ENCODE data around the gene ESR2. TPM values are rescaled to one million over a fixed set of nuclear protein-coding genes. Genes with fewer than 3 reads are reported as not detected.

ESR2 gene
- total RNA-seq, 1 donor from 2014 or later: not detected

DNA sequence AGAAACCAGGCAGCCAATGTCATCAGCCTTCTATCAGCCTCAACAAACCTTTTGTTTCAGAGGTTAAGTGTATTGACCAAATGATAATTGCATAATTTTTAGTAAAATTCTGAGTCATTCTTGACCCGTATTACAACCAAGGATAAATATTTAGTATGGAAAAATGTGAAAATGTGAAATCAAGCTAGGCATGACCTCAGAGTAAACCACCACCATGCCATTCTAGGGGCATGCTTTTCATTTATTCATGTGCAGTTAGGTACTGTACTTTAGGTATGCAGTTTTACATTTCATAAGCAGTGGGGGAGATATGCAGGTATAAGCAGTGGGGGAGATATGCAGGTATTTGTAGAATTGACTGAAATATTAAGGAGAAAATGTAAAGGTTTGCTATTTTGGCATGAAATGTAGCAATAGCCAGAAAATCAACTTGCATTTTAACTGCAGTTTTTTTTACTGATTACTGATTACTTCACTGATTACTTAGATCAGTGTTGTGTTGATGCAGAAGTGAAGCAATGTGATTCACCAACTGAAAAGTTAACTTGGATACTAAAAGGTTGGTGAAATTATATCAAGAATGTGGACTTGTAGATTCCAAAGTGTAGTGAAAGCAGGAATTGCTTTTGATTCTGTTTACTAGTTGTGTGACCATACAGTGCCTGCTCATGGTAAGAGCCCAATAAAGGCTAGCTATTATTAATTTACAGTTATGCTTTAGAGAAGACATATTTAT is 184.2 kb downstream of the ESR2 start:
- no peak for DNase-seq (ENCODE audit: low spot score)
- Mint-ChIP-seq H3K27me3 (ENCODE audit: unreplicated experiment) (no peaks in the 10 kb centered on the region), H3K4me3 (ENCODE audit: unreplicated experiment) (no peak overlapping the region), H3K27ac (ENCODE audit: unreplicated experiment) (no peak overlapping the region), H3K36me3 (ENCODE audit: low read depth, unreplicated experiment) (no peaks in the 10 kb centered on the region), H3K9me3 (ENCODE audit: unreplicated experiment) (no peaks in the 10 kb centered on the region), H3K4me1 (ENCODE audit: unreplicated experiment) (peaks cover 7% of the 10 kb centered on the region)
- TF ChIP-seq, protein P1, sequence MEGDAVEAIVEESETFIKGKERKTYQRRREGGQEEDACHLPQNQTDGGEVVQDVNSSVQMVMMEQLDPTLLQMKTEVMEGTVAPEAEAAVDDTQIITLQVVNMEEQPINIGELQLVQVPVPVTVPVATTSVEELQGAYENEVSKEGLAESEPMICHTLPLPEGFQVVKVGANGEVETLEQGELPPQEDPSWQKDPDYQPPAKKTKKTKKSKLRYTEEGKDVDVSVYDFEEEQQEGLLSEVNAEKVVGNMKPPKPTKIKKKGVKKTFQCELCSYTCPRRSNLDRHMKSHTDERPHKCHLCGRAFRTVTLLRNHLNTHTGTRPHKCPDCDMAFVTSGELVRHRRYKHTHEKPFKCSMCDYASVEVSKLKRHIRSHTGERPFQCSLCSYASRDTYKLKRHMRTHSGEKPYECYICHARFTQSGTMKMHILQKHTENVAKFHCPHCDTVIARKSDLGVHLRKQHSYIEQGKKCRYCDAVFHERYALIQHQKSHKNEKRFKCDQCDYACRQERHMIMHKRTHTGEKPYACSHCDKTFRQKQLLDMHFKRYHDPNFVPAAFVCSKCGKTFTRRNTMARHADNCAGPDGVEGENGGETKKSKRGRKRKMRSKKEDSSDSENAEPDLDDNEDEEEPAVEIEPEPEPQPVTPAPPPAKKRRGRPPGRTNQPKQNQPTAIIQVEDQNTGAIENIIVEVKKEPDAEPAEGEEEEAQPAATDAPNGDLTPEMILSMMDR (IDR thresholded peaks at IDR 0.05; ENCODE audit: unreplicated experiment): no peak

DNA sequence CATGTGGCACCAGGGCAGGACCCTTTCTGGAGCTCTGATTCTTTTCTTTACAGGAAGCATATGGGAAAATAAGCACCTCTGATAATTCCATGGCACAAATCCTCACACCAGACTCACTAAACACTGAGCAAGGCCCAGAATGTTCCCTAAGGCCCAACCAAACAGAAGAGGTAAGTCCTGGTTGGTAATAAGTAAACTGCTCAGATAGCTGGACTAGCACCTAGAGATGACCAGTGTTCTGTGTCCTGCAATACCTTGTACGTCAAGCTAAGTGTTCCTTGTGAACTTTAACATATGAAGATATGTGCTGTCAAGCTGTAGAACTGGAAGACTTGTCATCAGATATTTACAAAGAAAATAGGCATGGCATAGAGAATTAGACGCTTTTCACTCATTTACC is 186.7 kb downstream of the ESR2 start:
- TF ChIP-seq, protein P1 (IDR thresholded peaks at IDR 0.05; ENCODE audit: unreplicated experiment): no peak
- DNase-seq (ENCODE audit: low spot score): no peak
- Mint-ChIP-seq H3K9me3 (ENCODE audit: unreplicated experiment) (no peaks in the 10 kb centered on the region), H3K27me3 (ENCODE audit: unreplicated experiment) (no peaks in the 10 kb centered on the region), H3K27ac (ENCODE audit: unreplicated experiment) (no peak overlapping the region), H3K4me1 (ENCODE audit: unreplicated experiment) (peaks cover 8% of the 10 kb centered on the region), H3K4me3 (ENCODE audit: unreplicated experiment) (no peak overlapping the region), H3K36me3 (ENCODE audit: low read depth, unreplicated experiment) (peaks cover 9% of the 10 kb centered on the region)

DNA sequence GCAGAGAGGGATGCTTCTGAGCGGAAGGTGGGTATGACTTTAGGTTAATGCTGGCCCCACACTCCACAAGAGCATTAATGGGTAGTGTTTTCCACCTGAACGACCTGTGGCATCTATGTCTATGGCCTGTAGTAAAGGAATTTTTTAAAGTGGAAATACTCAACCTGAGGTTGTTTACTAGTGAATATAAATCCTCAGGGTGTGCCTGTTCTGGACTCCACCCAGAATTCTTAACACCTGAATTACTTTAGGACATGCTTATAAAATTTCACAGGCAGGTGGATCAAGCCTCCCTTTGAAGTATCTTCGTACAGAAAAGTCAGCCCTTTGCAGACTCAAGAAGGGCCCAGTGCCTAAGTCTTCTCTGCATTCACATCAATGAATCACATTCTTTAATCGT is 196.1 kb downstream of the ESR2 start:
- Mint-ChIP-seq H3K27me3 (ENCODE audit: unreplicated experiment) (peaks cover under 1% of the 10 kb centered on the region), H3K9me3 (ENCODE audit: unreplicated experiment) (no peaks in the 10 kb centered on the region), H3K4me3 (ENCODE audit: unreplicated experiment) (no peak overlapping the region), H3K4me1 (ENCODE audit: unreplicated experiment) (no peaks in the 10 kb centered on the region), H3K27ac (ENCODE audit: unreplicated experiment) (no peak overlapping the region), H3K36me3 (ENCODE audit: low read depth, unreplicated experiment) (peaks cover 4% of the 10 kb centered on the region)
- TF ChIP-seq, protein P1 (IDR thresholded peaks at IDR 0.05; ENCODE audit: unreplicated experiment): no peak
- no peak for DNase-seq (ENCODE audit: low spot score)

DNA sequence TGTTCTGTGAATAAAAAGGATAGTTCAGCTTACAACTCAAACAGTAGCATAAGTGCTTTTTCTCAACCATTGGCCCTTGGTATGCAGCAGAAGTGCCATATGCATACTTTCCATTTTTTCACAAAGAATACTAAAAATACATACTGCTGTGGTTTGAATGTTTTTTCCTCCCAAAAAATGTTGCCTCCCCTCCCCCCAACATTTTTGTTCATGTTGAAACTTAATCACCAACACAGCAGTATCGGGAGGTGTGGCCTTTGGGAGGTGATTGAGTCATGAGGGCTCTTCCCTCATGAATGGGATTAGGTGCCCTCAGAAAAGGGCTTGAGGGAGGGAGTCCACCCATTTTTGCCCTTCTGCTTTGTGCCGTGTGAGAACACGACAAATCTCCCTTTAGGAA is 198.6 kb downstream of the ESR2 start:
- Mint-ChIP-seq H3K36me3 (ENCODE audit: low read depth, unreplicated experiment) (no peaks in the 10 kb centered on the region), H3K4me3 (ENCODE audit: unreplicated experiment) (no peak overlapping the region), H3K4me1 (ENCODE audit: unreplicated experiment) (no peaks in the 10 kb centered on the region), H3K9me3 (ENCODE audit: unreplicated experiment) (no peaks in the 10 kb centered on the region), H3K27ac (ENCODE audit: unreplicated experiment) (no peak overlapping the region), H3K27me3 (ENCODE audit: unreplicated experiment) (peaks cover 1% of the 10 kb centered on the region)
- DNase-seq (ENCODE audit: low spot score): no peak
- TF ChIP-seq, protein P1 (IDR thresholded peaks at IDR 0.05; ENCODE audit: unreplicated experiment): no peak

DNA sequence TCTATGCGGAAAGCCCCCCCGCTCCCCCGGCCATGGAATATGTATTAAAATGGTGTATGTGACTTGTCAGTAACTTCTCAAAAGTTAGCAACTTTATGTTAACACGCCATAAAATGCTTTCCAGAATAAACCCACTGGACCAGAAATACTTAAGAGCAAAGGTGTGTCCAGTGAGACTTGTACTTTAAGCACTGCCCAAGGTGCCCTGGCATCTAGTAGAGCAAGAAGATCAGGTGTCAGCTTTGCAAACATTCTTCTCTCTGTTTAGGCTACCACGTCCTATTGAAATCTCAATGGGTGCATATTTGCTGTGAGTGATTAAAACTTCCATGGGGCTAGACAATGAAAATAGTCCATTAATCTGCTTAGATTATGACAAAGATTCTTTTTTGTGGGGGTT is 201.2 kb downstream of the ESR2 start:
- Mint-ChIP-seq H3K27ac (ENCODE audit: unreplicated experiment) (no peak overlapping the region), H3K27me3 (ENCODE audit: unreplicated experiment) (peaks cover 1% of the 10 kb centered on the region), H3K4me1 (ENCODE audit: unreplicated experiment) (no peaks in the 10 kb centered on the region), H3K36me3 (ENCODE audit: low read depth, unreplicated experiment) (no peaks in the 10 kb centered on the region), H3K4me3 (ENCODE audit: unreplicated experiment) (no peak overlapping the region), H3K9me3 (ENCODE audit: unreplicated experiment) (no peaks in the 10 kb centered on the region)
- DNase-seq (ENCODE audit: low spot score): no peak
- TF ChIP-seq, protein P1 (IDR thresholded peaks at IDR 0.05; ENCODE audit: unreplicated experiment): no peak
